ENCODE results near the gene GPR34. TPM values are rescaled to one million over a fixed set of nuclear protein-coding genes. Genes with fewer than 3 reads are reported as not detected.
"Not testable (repeated sequence)": the region's sequence is repeated elsewhere in the genome, so short reads cannot be mapped to it uniquely, and the experiment has no call there.

GPR34 gene
- total RNA-seq, result 1 to 10 TPM in 1 of 5 experiments, under 1 TPM in 4; 0.12 to 2.1 (median 0.80) TPM
- under 1 TPM in 1 of 2 donors, not detected in 1; 0.16 TPM for polyA plus RNA-seq
- not detected for total RNA-seq

GRCh38 chrX:41688835-41689234 is at the start of gene GPR34:
Gene GPR34, plus strand, starts transcription at chrX:41688973. Its CDS starts 6,661 bp downstream, at chrX:41695634.
- H3K36me3 ChIP-seq (ENCODE audit: control insufficient read depth in 2 of 3, insufficient read depth in 3 of 3, low read length in 3 of 3), result no peaks in the 10 kb centered on the region
- ChIA-PET CTCF (no interaction called here), POLR2A (interaction anchor here (0.6 kb wide), 1 partner anchor 223 kb away, joined by 3 read pairs; no protein-coding TSS in a partner anchor)
- ATAC-seq (peak; percentile 49), DNase-seq (no peak)
- intact Hi-C loops (cut with micrococcal nuclease), result no loop called here
- no peaks in the 10 kb centered on the region for H3K9me3 ChIP-seq (ENCODE audit: control insufficient read depth in 2 of 3, low read length in 3 of 3)
- H3K27ac Mint-ChIP-seq, result peak within 1 kb of the TSS in 1 of 9 donors; percentile 28
- H3K27me3 ChIP-seq (ENCODE audit: control insufficient read depth in 2 of 2, insufficient read depth in 2 of 2, low read length in 2 of 2), result no peaks in the 10 kb centered on the region
- H3K36me3 Mint-ChIP-seq, result peaks cover 0 to 8% (median 4%) of the 10 kb centered on the region in 5 donors
- no peaks in the 10 kb centered on the region for H3K9me3 Mint-ChIP-seq
- peak within 1 kb of the TSS in 5 of 10 donors; percentile 12 to 38 (median 24) for H3K4me3 Mint-ChIP-seq
- H3K27ac ChIP-seq (ENCODE audit: low read depth, low read length), result no peak within 1 kb of the TSS
- H3K4me1 Mint-ChIP-seq, result peaks cover 4 to 32% (median 15%) of the 10 kb centered on the region in 7 donors
- H3K4me1 ChIP-seq (ENCODE audit: control insufficient read depth in 2 of 2, insufficient read depth in 2 of 2, low read length in 2 of 2), result peaks cover 0 to 4% of the 10 kb centered on the region in 2 donors
- no peaks in the 10 kb centered on the region for H3K27me3 Mint-ChIP-seq
- no peak within 1 kb of the TSS for H3K4me3 ChIP-seq (ENCODE audit: low read length)

- peaks cover 0 to 59% (median 12%) of the 10 kb centered on the region in 11 donors for H3K9me3 Mint-ChIP-seq
- H3K27me3 Mint-ChIP-seq; intact Hi-C loops (cut with micrococcal nuclease); H3K27ac ChIP-seq (ENCODE audit: low read depth, low read length); POLR2A ChIA-PET; ATAC-seq; H3K27me3 ChIP-seq (ENCODE audit: control insufficient read depth in 2 of 2, insufficient read depth in 2 of 2, low read length in 2 of 2); H3K4me3 ChIP-seq (ENCODE audit: low read length); H3K36me3 ChIP-seq (ENCODE audit: control insufficient read depth in 2 of 3, insufficient read depth in 3 of 3, low read length in 3 of 3); DNase-seq; H3K4me3 Mint-ChIP-seq; H3K27ac Mint-ChIP-seq; H3K9me3 ChIP-seq (ENCODE audit: control insufficient read depth in 2 of 3, low read length in 3 of 3); H3K4me1 Mint-ChIP-seq; H3K4me1 ChIP-seq (ENCODE audit: control insufficient read depth in 2 of 2, insufficient read depth in 2 of 2, low read length in 2 of 2); CTCF ChIA-PET: not testable (repeated sequence)
- peaks cover 6 to 51% (median 49%) of the 10 kb centered on the region in 5 donors for H3K36me3 Mint-ChIP-seq
Observed at GRCh38 chrX:41646201-41646600, 42.6 kb upstream of the GPR34 start.

GRCh38 chrX:41653125-41653524 is 35.6 kb upstream of the GPR34 start:
- no peak overlapping the region for H3K4me3 Mint-ChIP-seq
- H3K9me3 ChIP-seq (ENCODE audit: control insufficient read depth in 2 of 3, low read length in 3 of 3), result no peaks in the 10 kb centered on the region
- ATAC-seq (no peak), DNase-seq (no peak)
- peaks cover 0 to 15% (median 0%) of the 10 kb centered on the region in 3 experiments for H3K36me3 ChIP-seq (ENCODE audit: control insufficient read depth in 2 of 3, insufficient read depth in 3 of 3, low read length in 3 of 3)
- no peak overlapping the region for H3K27ac ChIP-seq (ENCODE audit: low read depth, low read length)
- H3K36me3 Mint-ChIP-seq, result peaks cover 25 to 75% (median 66%) of the 10 kb centered on the region in 5 donors
- CTCF ChIA-PET, result no interaction called here
- H3K27me3 ChIP-seq (ENCODE audit: control insufficient read depth in 2 of 2, insufficient read depth in 2 of 2, low read length in 2 of 2), result no peaks in the 10 kb centered on the region
- H3K27me3 Mint-ChIP-seq, result no peaks in the 10 kb centered on the region
- no peaks in the 10 kb centered on the region for H3K4me1 ChIP-seq (ENCODE audit: control insufficient read depth in 2 of 2, insufficient read depth in 2 of 2, low read length in 2 of 2)
- POLR2A ChIA-PET, result no interaction called here
- H3K9me3 Mint-ChIP-seq, result peaks cover 0 to 27% (median 9%) of the 10 kb centered on the region in 11 donors
- no peak overlapping the region for H3K27ac Mint-ChIP-seq
- no peak overlapping the region for H3K4me3 ChIP-seq (ENCODE audit: low read length)
- peaks cover 0 to 4% (median 0%) of the 10 kb centered on the region in 7 donors for H3K4me1 Mint-ChIP-seq
- intact Hi-C loops (cut with micrococcal nuclease), result no loop called here

- Mint-ChIP-seq H3K36me3 (peaks cover 27 to 77% (median 66%) of the 10 kb centered on the region in 5 donors), H3K27me3 (no peaks in the 10 kb centered on the region), H3K4me1 (peaks cover 0 to 11% (median 0%) of the 10 kb centered on the region in 7 donors), H3K27ac (no peak overlapping the region), H3K4me3 (no peak overlapping the region), H3K9me3 (peaks cover 0 to 9% (median 0%) of the 10 kb centered on the region in 11 donors)
- ChIA-PET CTCF (no interaction called here), POLR2A (no interaction called here)
- intact Hi-C loops (cut with micrococcal nuclease), result no loop called here
- H3K27me3 ChIP-seq (ENCODE audit: control insufficient read depth in 2 of 2, insufficient read depth in 2 of 2, low read length in 2 of 2), result no peaks in the 10 kb centered on the region
- H3K4me1 ChIP-seq (ENCODE audit: control insufficient read depth in 2 of 2, insufficient read depth in 2 of 2, low read length in 2 of 2), result no peaks in the 10 kb centered on the region
- no peak for ATAC-seq
- H3K27ac ChIP-seq (ENCODE audit: low read depth, low read length), result no peak overlapping the region
- H3K4me3 ChIP-seq (ENCODE audit: low read length), result no peak overlapping the region
- no peak for DNase-seq
- peaks cover 0 to 27% (median 6%) of the 10 kb centered on the region in 3 experiments for H3K36me3 ChIP-seq (ENCODE audit: control insufficient read depth in 2 of 3, insufficient read depth in 3 of 3, low read length in 3 of 3)
- no peaks in the 10 kb centered on the region for H3K9me3 ChIP-seq (ENCODE audit: control insufficient read depth in 2 of 3, low read length in 3 of 3)
Observed at GRCh38 chrX:41655101-41655500, 33.7 kb upstream of the GPR34 start.

GRCh38 chrX:41655631-41656030 is 33.1 kb upstream of the GPR34 start:
- ChIA-PET POLR2A (no interaction called here), CTCF (no interaction called here)
- H3K4me3 Mint-ChIP-seq, result no peak overlapping the region
- H3K9me3 Mint-ChIP-seq, result peaks cover 0 to 6% (median 0%) of the 10 kb centered on the region in 11 donors
- no peak overlapping the region for H3K4me3 ChIP-seq (ENCODE audit: low read length)
- intact Hi-C loops (cut with micrococcal nuclease), result no loop called here
- no peak overlapping the region for H3K27ac ChIP-seq (ENCODE audit: low read depth, low read length)
- ATAC-seq (no peak), DNase-seq (no peak)
- H3K9me3 ChIP-seq (ENCODE audit: control insufficient read depth in 2 of 3, low read length in 3 of 3), result no peaks in the 10 kb centered on the region
- peaks cover 0 to 30% (median 6%) of the 10 kb centered on the region in 3 experiments for H3K36me3 ChIP-seq (ENCODE audit: control insufficient read depth in 2 of 3, insufficient read depth in 3 of 3, low read length in 3 of 3)
- H3K27ac Mint-ChIP-seq, result no peak overlapping the region
- no peaks in the 10 kb centered on the region for H3K27me3 Mint-ChIP-seq
- H3K4me1 Mint-ChIP-seq, result peaks cover 0 to 11% (median 0%) of the 10 kb centered on the region in 7 donors
- no peaks in the 10 kb centered on the region for H3K4me1 ChIP-seq (ENCODE audit: control insufficient read depth in 2 of 2, insufficient read depth in 2 of 2, low read length in 2 of 2)
- H3K27me3 ChIP-seq (ENCODE audit: control insufficient read depth in 2 of 2, insufficient read depth in 2 of 2, low read length in 2 of 2), result no peaks in the 10 kb centered on the region
- H3K36me3 Mint-ChIP-seq, result peaks cover 27 to 76% (median 61%) of the 10 kb centered on the region in 5 donors

GRCh38 chrX:41661366-41662095 is 27.2 kb upstream of the GPR34 start:
- Mint-ChIP-seq H3K4me1 (peaks cover 4 to 26% (median 5%) of the 10 kb centered on the region in 7 donors), H3K27ac (no peak overlapping the region)

More at GRCh38 chrX:41661366-41662095, 27.2 kb upstream of the GPR34 start:
- peaks cover 0 to 16% (median 6%) of the 10 kb centered on the region in 3 experiments for H3K36me3 ChIP-seq (ENCODE audit: control insufficient read depth in 2 of 3, insufficient read depth in 3 of 3, low read length in 3 of 3)
- DNase-seq (no peak), ATAC-seq (no peak)
- no peak overlapping the region for H3K4me3 ChIP-seq (ENCODE audit: low read length)
- no peaks in the 10 kb centered on the region for H3K4me1 ChIP-seq (ENCODE audit: control insufficient read depth in 2 of 2, insufficient read depth in 2 of 2, low read length in 2 of 2)
- Mint-ChIP-seq H3K27me3 (no peaks in the 10 kb centered on the region), H3K4me3 (no peak overlapping the region), H3K36me3 (peaks cover 10 to 52% (median 36%) of the 10 kb centered on the region in 5 donors), H3K9me3 (no peaks in the 10 kb centered on the region)
- intact Hi-C loops (cut with micrococcal nuclease), result no loop called here
- ChIA-PET CTCF (no interaction called here), POLR2A (no interaction called here)
- H3K27me3 ChIP-seq (ENCODE audit: control insufficient read depth in 2 of 2, insufficient read depth in 2 of 2, low read length in 2 of 2), result no peaks in the 10 kb centered on the region
- H3K27ac ChIP-seq (ENCODE audit: low read depth, low read length), result no peak overlapping the region
- H3K9me3 ChIP-seq (ENCODE audit: control insufficient read depth in 2 of 3, low read length in 3 of 3), result no peaks in the 10 kb centered on the region
